PC-3 (cell line): ENCODE data around the gene LYRM4. TPM values are rescaled to one million over a fixed set of nuclear protein-coding genes. Genes with fewer than 3 reads are reported as not detected.

Experiments used
- ATAC-seq: fragments of 200-7000 bp; cut with Tn5 transposase; 2 replicates; pipeline ENCODE4 v1.9.1; 2020; ENCODE audit warnings: mild to moderate bottlenecking, moderate library complexity
- BruUV-seq: library from RNA; stranded (reverse); fragments of 400-500 nt; replicated peaks from 2 replicates; lab custom pipeline; 2021; lab: Mats Ljungman, UMichigan
- CTCF ChIA-PET: fragments of 300-600 bp; sonication (Branson Sonifier 250); formaldehyde crosslinking; loops from one replicate; lab custom pipeline; 2022; ENCODE audit warnings: antibody characterized with exemption; lab: Charles Lee
- POLR2A ChIA-PET: fragments of 300-600 bp; sonication (Branson Sonifier 250); formaldehyde crosslinking; loops from one replicate; lab custom pipeline; 2022; ENCODE audit warnings: antibody characterized with exemption; ENCODE audit not compliant: unreplicated experiment; lab: Charles Lee
- DNase-seq: peaks from one replicate; pipeline ENCODE4 v3.0.0-alpha.2; 2015
- H2AFZ ChIP-seq: fragments of 300-600 bp; sonication (generic); 2 replicates; pipeline ENCODE4 v1.6.0; 2016; ENCODE audit warnings: antibody characterized with exemption, low read length
- H3F3A ChIP-seq: fragments of 300-600 bp; sonication (generic); one replicate; pipeline ENCODE4 v1.6.0; 2017; ENCODE audit warnings: antibody characterized with exemption, low read length, control low read depth, mild to moderate bottlenecking; ENCODE audit not compliant: unreplicated experiment
- H3K27ac ChIP-seq: fragments of 300-600 bp; sonication (generic); 2 replicates; pipeline ENCODE4 v1.5.1; 2016; ENCODE audit warnings: mild to moderate bottlenecking, low read length
- H3K27me3 ChIP-seq: fragments of 300-600 bp; sonication (generic); 2 replicates; pipeline ENCODE4 v1.6.1; 2016; ENCODE audit warnings: low read length, mixed read lengths
- H3K36me3 ChIP-seq: fragments of 300-600 bp; sonication (generic); 2 replicates; pipeline ENCODE4 v1.6.1; 2016; ENCODE audit warnings: low read depth, mixed run types, low read length, mixed read lengths
- H3K4me1 ChIP-seq: fragments of 300-600 bp; sonication (generic); 2 replicates; pipeline ENCODE4 v1.5.1; 2016; ENCODE audit warnings: low read length; ENCODE audit not compliant: insufficient read depth
- H3K4me2 ChIP-seq: fragments of 300-600 bp; sonication (generic); 2 replicates; pipeline ENCODE4 v1.6.0; 2016; ENCODE audit warnings: low read length
- H3K4me3 ChIP-seq: fragments of 300-600 bp; sonication (generic); 2 replicates; pipeline ENCODE4 v1.5.1; 2016; ENCODE audit warnings: mild to moderate bottlenecking, low read length, mixed read lengths
- H3K79me2 ChIP-seq: fragments of 300-600 bp; sonication (generic); 2 replicates; pipeline ENCODE4 v1.6.1; 2017; ENCODE audit warnings: low read length, mixed read lengths
- H3K9ac ChIP-seq: fragments of 300-600 bp; sonication (generic); 2 replicates; pipeline ENCODE4 v1.6.0; 2016; ENCODE audit warnings: mild to moderate bottlenecking, low read length
- H3K9me2 ChIP-seq: fragments of 300-600 bp; sonication (generic); replicated peaks from 2 replicates; pipeline ENCODE4 v1.6.1; 2016; ENCODE audit warnings: mixed run types, low read length, mixed read lengths
- H3K9me3 ChIP-seq: fragments of 300-600 bp; sonication (generic); 2 replicates; pipeline ENCODE4 v1.6.1; 2016; ENCODE audit warnings: low read length, mixed read lengths
- H4K20me1 ChIP-seq: fragments of 300-600 bp; sonication (generic); 2 replicates; pipeline ENCODE4 v1.6.1; 2016; ENCODE audit warnings: low read length, mixed read lengths
- CTCF ChIP-seq: fragments of 300-600 bp; sonication (generic); conservative IDR thresholded peaks from 2 replicates; pipeline ENCODE4 v1.5.1; 2017; ENCODE audit warnings: antibody characterized with exemption, low read depth, mild to moderate bottlenecking, low read length
- EZH2 ChIP-seq: fragments of 300-600 bp; sonication (generic); IDR thresholded peaks from one replicate; pipeline ENCODE4 v1.6.1; 2017; ENCODE audit warnings: antibody characterized with exemption, mild to moderate bottlenecking, low read length; ENCODE audit not compliant: unreplicated experiment
- EZH2phosphoT487 ChIP-seq: fragments of 300-600 bp; sonication (generic); IDR thresholded peaks from 2 replicates; pipeline ENCODE4 v1.6.1; 2018; ENCODE audit warnings: mild to moderate bottlenecking, antibody characterized with exemption, low read length, borderline replicate concordance
- intact Hi-C: fragments of 100-400 bp; cut with micrococcal nuclease; formaldehyde crosslinking; loops from 2 replicates; pipeline ENCODE4 v1.9.0; 2023
- total RNA-seq: library from RNA; depleted of rRNA; stranded (reverse); fragments of >200 nt; gene quantifications from 2 replicates; pipeline ENCODE4 v1.2.3, GENCODE V29; 2014

The LYRM4 gene
- total RNA-seq, 1 experiment from 2014 or later: 27.7 TPM

- TF ChIP-seq CTCF (no peak), EZH2phosphoT487 (no peak), EZH2 (no peak)
- CTCF ChIA-PET: no interaction called here
Observed at GRCh38 chr6:5180636-5181035, 80.1 kb downstream of the LYRM4 start.

GRCh38 chr6:5179917-5180316, 80.8 kb downstream of the LYRM4 start:
- Histone ChIP-seq H3K36me3 (0 out of 2 replicates have a peak, but pooled peaks cover 2% of the 10 kb centered on the region), H3K9me3 (no peaks in the 10 kb centered on the region), H3K4me1 (peaks cover 17% of the 10 kb centered on the region), H3K27me3 (no peaks in the 10 kb centered on the region), H3K9ac (no peak overlapping the region), H3F3A (no peaks in the 10 kb centered on the region), H3K27ac (no peak overlapping the region), H3K4me2 (0 out of 2 replicates have a peak overlapping the region, but pooled peaks have one; percentile 3), H2AFZ (no peak overlapping the region), H3K79me2 (no peaks in the 10 kb centered on the region), H3K4me3 (no peak overlapping the region), H3K9me2 (no peaks in the 10 kb centered on the region), H4K20me1 (no peaks in the 10 kb centered on the region)
- ATAC-seq: peak; percentile 95
- intact Hi-C loops: no loop called here
- peak; percentile 64 for DNase-seq
- ChIA-PET CTCF (no interaction called here), POLR2A (interaction anchor here (0.6 kb wide), 2 partner anchors 14 to 22 kb away, joined by 4 to 5 read pairs; no protein-coding TSS in a partner anchor)
- BruUV-seq: no TSS peak
- TF ChIP-seq EZH2 (no peak), EZH2phosphoT487 (no peak), CTCF (no peak)

More at GRCh38 chr6:5180636-5181035, 80.1 kb downstream of the LYRM4 start:
- no peak overlapping the region for H3K27ac ChIP-seq
- no peaks in the 10 kb centered on the region for H3K36me3 ChIP-seq
- H3K4me1 ChIP-seq: peaks cover 17% of the 10 kb centered on the region
- H3F3A ChIP-seq: no peaks in the 10 kb centered on the region
- H3K9me2 ChIP-seq: no peaks in the 10 kb centered on the region
- H3K79me2 ChIP-seq: no peaks in the 10 kb centered on the region
- no peaks in the 10 kb centered on the region for H4K20me1 ChIP-seq
- no TSS peak for BruUV-seq
- ATAC-seq: no peak
- no peak overlapping the region for H3K4me3 ChIP-seq
- H3K9me3 ChIP-seq: no peaks in the 10 kb centered on the region
- H3K4me2 ChIP-seq: no peak overlapping the region
- H2AFZ ChIP-seq: no peak overlapping the region
- intact Hi-C loops: no loop called here
- no peaks in the 10 kb centered on the region for H3K27me3 ChIP-seq
- no peak for DNase-seq
- POLR2A ChIA-PET: no interaction called here
- no peak overlapping the region for H3K9ac ChIP-seq

GRCh38 chr6:5178806-5179205, 81.9 kb downstream of the LYRM4 start:
- no peak overlapping the region for H3K27ac ChIP-seq
- ChIA-PET POLR2A (no interaction called here), CTCF (no interaction called here)
- no peaks in the 10 kb centered on the region for H3F3A ChIP-seq
- no peak overlapping the region for H3K4me3 ChIP-seq
- H2AFZ ChIP-seq: no peak overlapping the region
- no peak for DNase-seq
- no peak overlapping the region for H3K4me2 ChIP-seq
- no peak for TF ChIP-seq CTCF
- TF ChIP-seq EZH2phosphoT487: no peak
- no peak for TF ChIP-seq EZH2
- no peak overlapping the region for H3K9ac ChIP-seq
- peaks cover 17% of the 10 kb centered on the region for H3K4me1 ChIP-seq
- intact Hi-C loops: no loop called here
- H3K79me2 ChIP-seq: no peaks in the 10 kb centered on the region
- no TSS peak for BruUV-seq
- H3K9me3 ChIP-seq: no peaks in the 10 kb centered on the region
- H3K9me2 ChIP-seq: no peaks in the 10 kb centered on the region
- ATAC-seq: no peak
- 0 out of 2 replicates have a peak, but pooled peaks cover 2% of the 10 kb centered on the region for H3K36me3 ChIP-seq
- no peaks in the 10 kb centered on the region for H3K27me3 ChIP-seq
- H4K20me1 ChIP-seq: no peaks in the 10 kb centered on the region
